ENCODE data around the gene EVI2B. TPM values are rescaled to one million over a fixed set of nuclear protein-coding genes. Genes with fewer than 3 reads are reported as not detected.

Gene EVI2B
- total and polyA plus RNA-seq, 2 of the 4 experiments (the other 2 are of a cell fraction): under 0.01 to 0.17 TPM

DNA sequence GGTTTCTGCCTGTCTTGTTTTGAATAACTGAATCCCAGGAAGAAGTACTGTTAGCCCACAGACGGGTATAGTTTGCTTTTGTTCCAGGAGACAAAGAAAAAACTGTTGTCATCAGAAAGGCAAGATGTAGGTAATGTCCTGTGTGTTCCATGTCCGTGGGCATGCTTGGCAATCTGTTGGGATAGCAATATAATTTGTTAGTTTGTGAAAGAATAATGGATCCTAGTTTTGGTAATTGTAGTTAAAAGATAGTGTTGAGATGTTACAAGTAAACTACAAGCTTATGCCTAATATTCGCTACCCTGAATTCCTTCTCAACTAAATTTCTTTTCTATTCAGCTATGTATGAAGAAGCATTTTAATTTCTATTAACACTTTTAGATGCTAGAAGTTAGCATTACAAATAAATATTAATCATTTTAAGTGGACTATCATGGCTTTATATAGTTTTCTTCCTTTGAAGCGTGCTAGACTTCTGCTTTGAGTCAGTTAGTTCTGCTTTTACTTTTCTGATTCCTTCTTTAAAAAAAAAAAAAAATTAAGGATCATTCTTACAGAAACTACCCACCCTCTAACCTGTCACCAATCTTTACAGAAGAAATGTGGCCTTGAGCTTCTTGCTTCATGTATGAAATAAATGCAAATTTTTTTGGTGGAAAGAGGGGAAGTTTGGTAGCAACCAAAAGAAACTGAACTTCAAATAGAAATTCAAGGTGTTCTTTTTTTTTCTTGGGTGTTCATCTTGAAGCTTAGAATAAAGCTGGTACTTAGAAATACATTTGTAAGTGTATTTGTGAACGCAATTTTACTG, 5.2 kb upstream of the EVI2B start:
- POLR2A ChIA-PET (ENCODE audit: unreplicated experiment): no interaction called here
- no peak overlapping the region for H2BK20ac ChIP-seq (ENCODE audit: low read depth, low read length)
- H2BK120ac ChIP-seq (ENCODE audit: low read depth, low read length): peak overlapping the region; percentile 44; the same call in 1 of the 2 replicates
- H2BK15ac ChIP-seq (ENCODE audit: low read depth, low read length): 0 out of 3 replicates have a peak overlapping the region, but pooled peaks have one; percentile 14
- dilution Hi-C loops (cut with HindIII; ENCODE audit: low sequenced_read_pairs, unreplicated experiment) (no loop called here), intact Hi-C loops (cut with micrococcal nuclease) (no loop called here), in situ Hi-C loops (cut with MboI; ENCODE audit: low sequenced_read_pairs) (no loop called here)
- H2AFZ ChIP-seq (replicated peaks; ENCODE audit: low read length, poor library complexity): no peak overlapping the region
- H3K4me1 ChIP-seq (ENCODE audit: control insufficient read depth, insufficient read depth, low read length): peaks cover 3% of the 10 kb centered on the region
- H4K5ac ChIP-seq (ENCODE audit: low read depth, low read length): no peak overlapping the region; the same call in 1 of the 2 replicates
- H2AK5ac ChIP-seq (ENCODE audit: low read depth, low read length): no peak overlapping the region
- H3K27ac ChIP-seq (ENCODE audit: insufficient read depth, low read length): no peak overlapping the region
- H3K14ac ChIP-seq (replicated peaks; ENCODE audit: low read depth, low read length): no peak overlapping the region
- no peaks in the 10 kb centered on the region; the same call in 1 of the 2 replicates for H4K20me1 ChIP-seq (ENCODE audit: insufficient read depth, low read length)
- no peaks in the 10 kb centered on the region for H3K9me3 ChIP-seq (ENCODE audit: control insufficient read depth, insufficient read depth, low read length)
- no peak overlapping the region for H2BK5ac ChIP-seq (ENCODE audit: low read depth, low read length, poor library complexity, severe bottlenecking)
- H4K91ac ChIP-seq (ENCODE audit: insufficient read depth, low read depth, low read length): no peak overlapping the region
- TF ChIP-seq POLR2A (IDR thresholded peaks at IDR 0.05; ENCODE audit: low read depth, low read length) (no peak), SMC3 (IDR thresholded peaks at IDR 0.05; ENCODE audit: low read depth, low read length) (no peak), MAFK (IDR thresholded peaks at IDR 0.05; ENCODE audit: low read depth, low read length) (no peak), MAZ (IDR thresholded peaks at IDR 0.05; ENCODE audit: borderline replicate concordance, low read depth, low read length) (no peak), MXI1 (IDR thresholded peaks at IDR 0.05; ENCODE audit: borderline replicate concordance, low read depth, low read length) (no peak)
- H3K23ac ChIP-seq (ENCODE audit: low read depth, low read length): no peak overlapping the region
- WGBS, 2 experiments (ENCODE audit: extremely low coverage in 2 of 2, insufficient read length in 1 of 2): 63% methylated on average over 1 of the region's 5 CpGs; no CpG with 5 or more reads in 1 of the 2 experiments
- H2AK9ac ChIP-seq (replicated peaks; ENCODE audit: low read depth, low read length, poor library complexity): no peak overlapping the region
- no peak for ATAC-seq (ENCODE audit: low read depth)
- H3K4me2 ChIP-seq (ENCODE audit: low read depth, low read length): no peak overlapping the region
- no peaks in the 10 kb centered on the region for H3K36me3 ChIP-seq (ENCODE audit: control insufficient read depth, insufficient read depth, low read length)
- no peak overlapping the region for H3K56ac ChIP-seq (ENCODE audit: extremely low read depth, insufficient read depth, low read length)
- no peak overlapping the region for H4K8ac ChIP-seq (ENCODE audit: low read depth in 2 of 2, low read length in 2 of 2)
- H3K27me3 ChIP-seq (ENCODE audit: control insufficient read depth, insufficient read depth, low read length): no peaks in the 10 kb centered on the region
- H3K9ac ChIP-seq (ENCODE audit: low read depth, low read length): no peak overlapping the region
- H3K9me1 ChIP-seq (ENCODE audit: insufficient read depth, low read length): no peaks in the 10 kb centered on the region
- no peak for DNase-seq
- H3K18ac ChIP-seq (ENCODE audit: low read depth, low read length): 0 out of 2 replicates have a peak overlapping the region, but pooled peaks have one; percentile 33
- no TSS peak for BruUV-seq (replicated peaks)
- H3K79me1 ChIP-seq (ENCODE audit: low read depth in 1 of 2, low read length in 2 of 2): peaks cover 8 to 39% of the 10 kb centered on the region in 2 experiments; a peak in 3 of 4 replicates
- CTCF ChIA-PET: interaction anchor here (0.6 kb wide), 2 partner anchors 51 to 378 kb away, joined by 3 to 6 read pairs; no protein-coding TSS in a partner anchor
- H3K4me3 ChIP-seq (ENCODE audit: insufficient read depth, low read depth, low read length): no peak overlapping the region
- no peak overlapping the region for H3K4ac ChIP-seq (ENCODE audit: low read depth, low read length)
